OCI-M1 (cell line): ENCODE measurements around the gene PGF.
A peak's percentile ranks its signal among the peaks of the same experiment; 100 is the strongest.
"Not testable (repeated sequence)": the region's sequence is repeated elsewhere in the genome, so short reads cannot be mapped to it uniquely, and the experiment has no call there.

Experiments used
- DNase-seq: peaks from one replicate; lab custom pipeline; 2025; lab: John Stamatoyannopoulos, UW

The PGF gene

DNA sequence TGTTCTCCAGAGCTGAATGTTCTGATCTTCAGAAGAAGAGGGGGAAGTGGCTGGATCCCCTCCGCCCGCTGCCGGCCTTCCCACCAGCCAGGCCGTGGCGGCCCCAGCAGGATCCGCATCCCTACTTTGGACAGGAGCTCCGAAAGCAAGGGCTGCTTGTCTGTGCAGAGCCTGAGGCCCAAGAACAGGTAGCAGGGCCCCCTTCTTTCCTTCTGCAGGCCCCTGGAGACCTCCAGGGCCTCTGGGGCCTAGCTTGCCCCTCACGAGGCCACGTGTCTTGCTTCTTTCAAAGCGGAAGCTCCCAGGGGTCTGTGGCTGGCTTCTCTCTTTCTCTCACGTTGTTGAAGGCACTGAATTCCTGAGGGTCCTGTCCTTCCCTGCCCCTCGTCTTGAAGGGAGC is 13.2 kb downstream of the PGF start:
- no peak for DNase-seq

DNA sequence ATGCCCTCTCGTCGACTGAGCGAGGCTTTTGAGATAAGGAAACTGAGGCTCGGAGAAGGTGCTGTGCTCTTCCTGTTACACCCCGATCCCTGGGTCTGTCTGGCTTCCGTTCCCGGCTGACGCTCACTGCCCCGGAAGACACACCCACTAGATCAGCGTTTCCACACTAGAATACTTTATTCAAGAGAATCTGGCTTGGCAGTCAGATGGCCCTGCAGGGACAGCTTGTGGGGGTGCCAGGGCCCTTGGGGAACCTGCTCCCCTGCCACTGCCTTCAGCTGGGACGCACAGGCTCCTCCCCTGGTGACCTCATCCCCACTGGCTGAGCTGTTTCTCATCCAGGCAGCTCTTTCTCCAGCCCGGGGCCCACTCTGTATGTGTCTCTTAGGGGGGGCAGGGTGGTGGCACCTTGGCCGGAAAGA is 13.7 kb downstream of the PGF start:
- no peak for DNase-seq

DNA sequence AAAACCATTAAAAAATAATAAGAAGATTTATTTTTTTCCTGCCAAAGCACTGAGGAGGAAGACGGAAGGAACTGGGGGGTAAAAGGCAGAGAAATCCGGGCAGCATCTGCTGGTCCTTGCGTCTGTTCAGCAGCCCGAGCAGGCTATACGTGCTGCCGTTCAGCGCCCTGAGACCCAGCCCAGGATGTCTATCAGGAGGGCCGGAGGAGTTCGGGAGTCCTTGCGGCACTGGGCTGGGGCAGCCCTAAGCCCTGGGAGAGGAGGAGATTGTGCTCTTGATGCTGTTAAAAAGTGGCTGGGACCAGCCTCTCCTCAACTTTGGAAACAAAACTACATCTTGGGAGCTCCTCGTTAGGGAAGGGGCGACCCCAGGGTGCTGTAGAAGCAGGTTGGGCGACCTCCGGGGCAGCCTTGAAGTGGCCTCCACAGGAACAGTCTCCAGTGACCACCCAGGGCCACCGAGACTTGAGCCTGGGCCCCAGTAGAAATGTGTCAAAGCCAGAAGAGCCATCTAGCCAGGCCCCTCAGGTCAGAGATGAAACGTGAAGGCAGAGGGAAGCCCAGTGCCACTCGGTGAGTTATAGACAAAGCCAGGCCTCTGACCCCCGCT is 14.3 kb downstream of the PGF start:
- no peak for DNase-seq

DNA sequence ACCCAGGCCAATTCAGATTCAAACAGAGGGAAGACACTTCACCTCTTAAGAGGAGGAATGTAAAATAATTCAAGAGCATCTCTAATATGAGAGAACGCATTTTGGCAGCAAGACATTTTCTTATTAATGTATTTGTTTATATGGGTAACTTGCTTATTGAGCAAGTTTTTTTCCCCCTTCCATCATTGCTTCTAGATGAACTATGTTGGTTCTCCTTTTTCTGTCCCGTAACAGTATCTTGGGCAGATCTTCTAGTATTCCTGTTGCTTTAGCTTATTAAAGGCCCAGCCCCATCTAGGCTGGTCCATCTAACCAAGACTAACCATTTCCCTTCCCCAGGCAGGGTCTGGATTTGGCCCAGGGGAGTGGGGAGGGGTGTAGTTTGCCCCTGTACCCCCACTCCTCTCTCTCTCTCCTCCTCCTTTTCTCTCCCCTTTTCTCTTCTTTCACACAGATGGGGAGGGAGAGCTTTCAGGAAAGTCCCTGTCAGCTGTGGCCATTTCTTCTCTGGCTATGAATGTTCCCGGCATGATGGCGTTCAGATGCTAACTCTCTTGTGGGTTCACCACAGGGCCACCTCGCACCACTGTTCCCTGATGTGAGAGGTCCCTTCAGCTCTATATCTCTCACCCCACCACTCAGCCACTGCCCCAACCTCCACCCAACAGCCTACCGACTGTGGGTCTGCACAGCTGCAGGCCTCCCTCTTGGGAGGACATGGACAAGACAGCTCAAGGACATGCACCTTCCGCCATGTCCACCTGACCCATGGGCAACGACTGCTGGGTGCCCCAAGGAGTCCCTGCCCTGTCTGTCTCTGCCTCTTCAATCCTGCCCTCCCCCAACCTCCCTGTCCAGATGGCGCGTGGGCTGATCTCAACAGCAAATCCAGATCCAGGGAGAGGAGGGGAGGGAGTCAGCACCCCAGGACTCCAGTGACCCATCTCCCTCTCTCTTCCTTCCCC is 16.6 kb downstream of the PGF start:
- DNase-seq: no peak

DNA sequence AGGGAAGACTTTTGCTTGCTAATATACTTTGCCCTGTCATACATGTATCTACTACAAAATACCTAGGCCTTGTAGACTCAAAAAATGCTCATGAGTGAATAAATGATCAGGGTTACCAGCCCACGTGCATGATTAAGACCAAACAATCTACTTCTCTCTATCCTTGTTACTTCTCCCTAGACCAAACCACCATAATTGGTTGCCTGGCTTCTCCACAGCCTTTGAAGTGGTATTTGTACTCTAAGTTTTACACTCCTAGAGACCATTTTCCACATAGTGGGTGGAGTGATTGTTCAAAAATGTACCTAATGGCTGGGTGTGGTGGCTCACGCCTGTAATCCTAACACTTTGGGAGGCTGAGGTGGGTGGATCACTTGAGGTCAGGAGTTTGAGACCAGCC is 18.2 kb downstream of the PGF start:
- no peak for DNase-seq

DNA sequence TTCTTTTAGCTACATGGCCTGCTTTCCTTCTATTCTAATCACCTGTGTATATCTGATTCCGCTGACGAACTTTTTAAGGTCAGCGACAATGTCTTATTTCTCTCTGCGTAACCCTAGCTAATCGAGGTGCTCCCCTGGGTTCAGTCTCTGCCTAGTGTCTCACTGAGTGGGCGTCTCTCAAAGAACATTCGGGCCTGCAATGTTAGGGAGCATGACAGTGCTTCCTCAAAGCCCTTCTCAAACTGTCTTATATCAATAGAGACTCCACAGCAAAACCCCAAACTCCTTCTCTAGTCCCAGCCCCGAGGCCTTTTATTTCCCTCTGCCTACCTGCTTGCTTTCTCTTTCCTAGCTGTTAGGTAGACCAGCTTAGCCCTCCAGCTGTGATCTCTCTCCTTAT is 18.7 kb downstream of the PGF start:
- DNase-seq: no peak

DNA sequence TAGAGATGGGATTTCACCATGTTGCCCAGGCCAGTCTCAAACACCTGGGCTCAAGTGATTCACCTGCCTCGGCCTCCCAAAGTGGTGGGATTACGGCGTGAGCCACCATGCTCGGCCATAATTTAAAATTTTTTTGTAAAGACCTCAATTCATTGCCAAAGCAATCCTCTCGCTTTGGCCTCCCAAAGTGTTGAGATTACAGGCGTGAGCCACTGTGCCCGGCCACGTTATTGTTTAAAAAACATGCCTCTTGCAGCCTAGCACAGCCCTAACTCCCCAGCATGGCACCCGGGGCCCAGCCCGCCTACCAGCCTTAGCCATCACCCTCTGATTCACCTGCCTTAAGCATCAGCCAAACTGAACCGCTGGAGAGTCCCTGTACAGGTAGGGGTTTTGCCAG is 19.2 kb downstream of the PGF start:
- no peak for DNase-seq

DNA sequence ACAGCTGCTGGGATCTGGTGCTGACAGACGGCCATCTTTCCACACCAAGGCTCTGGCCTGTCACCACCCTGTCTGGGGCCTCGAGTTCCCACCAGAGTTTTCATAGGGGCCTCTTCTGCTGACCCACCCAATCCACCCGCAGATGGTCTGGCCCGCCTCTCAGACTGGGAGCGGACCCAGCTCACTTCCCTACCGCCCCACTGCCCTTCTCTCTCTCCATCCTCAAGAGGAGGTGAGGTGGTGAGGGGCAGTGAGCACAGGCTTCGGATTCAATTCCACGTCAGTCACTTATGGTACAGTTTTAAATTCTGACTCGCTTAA is 20.1 kb downstream of the PGF start:
- DNase-seq: no peak

DNA sequence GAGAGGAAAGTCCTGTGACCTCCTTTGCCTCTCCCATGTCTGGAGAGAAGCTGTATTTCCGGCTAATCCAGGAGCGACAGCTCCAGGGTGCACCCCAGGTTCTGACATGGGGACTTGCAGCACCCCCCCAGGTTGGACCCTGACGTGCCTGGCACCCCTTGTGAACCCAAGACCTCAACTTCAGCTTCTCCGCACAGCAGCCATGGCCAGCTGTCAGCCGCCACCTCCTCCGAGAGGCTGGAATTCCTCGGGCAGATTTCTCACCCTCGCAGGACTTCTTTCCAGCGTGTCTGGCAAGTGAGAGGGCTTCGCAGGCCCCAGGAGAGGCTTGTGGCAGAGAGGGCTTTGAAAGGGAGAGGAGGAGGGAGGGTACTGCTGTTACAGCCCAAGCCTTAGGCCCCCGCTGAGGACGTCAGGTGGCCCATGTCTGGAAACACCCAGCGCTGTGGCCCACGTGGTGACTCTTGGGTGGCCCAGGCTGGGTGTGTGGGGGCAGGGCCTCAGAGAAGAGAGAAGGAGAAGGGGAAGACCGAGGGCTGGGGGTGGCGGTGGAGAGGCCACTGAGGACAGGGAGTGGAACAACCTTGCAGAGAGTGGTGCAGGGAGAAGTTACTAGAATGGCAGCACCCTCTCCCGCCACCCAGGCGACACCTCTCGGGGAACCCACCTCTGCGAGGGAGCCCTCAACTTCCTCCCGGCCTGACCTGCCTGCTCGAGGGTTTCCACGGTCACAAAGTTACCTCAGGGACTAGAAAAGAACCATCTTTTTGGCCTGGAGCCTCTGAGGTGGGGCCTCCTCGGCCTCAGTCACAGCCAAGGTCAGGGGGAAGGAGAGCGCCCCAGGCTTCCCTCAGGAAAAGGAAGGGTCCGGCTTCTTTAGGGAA is 20.7 kb downstream of the PGF start:
- DNase-seq: no peak

DNA sequence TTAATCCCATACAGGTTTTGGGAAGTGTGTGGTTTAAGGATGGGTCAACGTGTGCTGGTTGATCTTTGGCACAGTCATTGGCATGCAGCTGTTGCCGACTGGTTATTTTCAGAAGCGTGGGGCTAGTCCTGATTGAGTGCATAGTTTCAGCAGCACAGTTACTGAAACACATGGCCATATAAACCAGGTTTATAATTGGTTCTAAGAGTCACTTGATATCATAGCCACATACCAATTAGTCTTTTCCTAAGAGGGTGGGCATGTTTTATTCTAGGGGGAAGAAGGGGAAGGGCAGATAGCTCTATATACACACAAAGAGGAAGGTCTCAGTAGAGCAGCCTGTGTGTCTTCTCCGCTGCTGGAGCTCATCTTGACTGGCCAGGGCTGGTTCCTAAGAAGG is 21.4 kb downstream of the PGF start:
- DNase-seq: no peak

DNA sequence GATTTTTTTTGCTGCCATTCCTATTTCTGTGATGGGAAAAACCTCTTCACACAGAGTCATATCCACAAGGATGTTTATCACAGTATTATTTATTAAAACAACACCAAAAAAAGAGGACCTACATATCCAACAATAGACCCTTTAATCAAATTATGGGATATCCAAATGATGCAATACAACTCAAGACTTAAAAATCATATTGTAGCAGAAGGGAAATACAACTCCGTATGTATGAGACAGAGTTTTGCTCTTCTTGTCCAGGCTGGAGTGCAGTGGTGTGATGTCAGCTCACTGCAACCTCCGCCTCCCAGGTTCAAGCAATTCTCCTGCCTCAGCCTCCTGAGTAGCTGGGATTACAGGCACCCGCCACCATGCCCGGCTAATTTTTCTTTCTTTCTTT is 22.5 kb downstream of the PGF start:
- DNase-seq: not testable (repeated sequence)

DNA sequence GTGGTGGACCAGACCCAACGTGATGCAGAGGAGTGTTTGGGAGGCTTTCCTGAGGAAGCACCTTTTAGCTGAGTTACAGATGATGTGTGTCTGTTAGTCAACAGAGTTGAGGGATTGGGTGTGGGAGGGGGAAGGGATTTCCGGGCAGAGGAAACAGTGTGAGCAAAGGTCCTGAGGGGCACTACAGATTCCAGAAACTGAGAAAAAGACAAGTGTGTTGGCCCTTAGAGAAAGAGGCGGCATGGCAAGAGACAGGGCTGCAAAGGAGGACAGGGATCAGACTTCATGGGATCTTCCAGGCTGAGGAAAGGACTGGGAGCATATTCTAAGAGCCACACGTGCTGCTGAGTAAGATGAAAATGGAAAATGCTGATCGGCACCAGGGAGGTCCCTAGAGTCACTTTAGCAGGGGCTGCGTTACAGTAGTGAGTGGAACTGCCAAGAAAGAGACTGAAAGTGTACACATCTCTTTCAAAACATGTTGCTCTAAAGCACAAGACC is 22.9 kb downstream of the PGF start:
- DNase-seq: no peak

DNA sequence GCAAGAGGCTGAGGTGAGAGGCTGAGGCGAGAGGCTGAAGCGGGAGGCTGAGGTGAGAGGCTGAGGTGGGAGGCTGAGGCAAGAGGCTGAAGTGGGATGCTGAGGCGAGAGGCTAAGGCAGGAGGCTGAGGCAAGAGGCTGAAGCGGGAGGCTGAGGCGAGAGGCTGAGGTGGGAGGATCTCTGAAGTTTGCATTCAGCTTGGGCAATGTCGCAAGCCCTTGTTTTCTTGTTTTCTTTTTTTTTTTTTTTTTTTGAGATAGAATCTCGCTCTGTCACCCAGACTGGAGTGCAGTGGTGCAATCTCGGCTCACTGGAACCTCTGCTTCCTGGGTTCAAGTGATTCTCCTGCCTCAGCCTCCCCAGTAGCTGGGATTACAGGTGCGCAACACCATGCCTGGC is 23.7 kb downstream of the PGF start:
- DNase-seq: not testable (repeated sequence)

DNA sequence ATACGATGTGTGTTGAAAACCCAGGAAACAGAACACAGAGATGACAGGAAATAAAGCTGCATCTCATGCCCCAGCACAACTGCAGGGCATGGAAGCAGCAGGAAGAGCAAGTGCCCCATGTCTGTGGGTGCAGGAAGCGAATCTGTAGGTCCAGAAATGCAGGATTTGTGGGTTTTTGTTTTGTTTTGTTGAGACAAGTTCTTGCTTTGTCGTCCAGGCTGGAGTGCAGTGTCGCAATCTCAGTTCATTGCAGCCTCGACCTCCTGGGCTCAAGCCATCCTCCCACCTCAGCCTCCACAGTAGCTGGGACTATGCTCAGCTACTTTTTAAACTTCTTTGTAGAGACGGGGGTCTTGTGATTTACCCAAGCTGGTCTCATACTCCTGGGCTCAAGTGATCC is 26.2 kb downstream of the PGF start:
- no peak for DNase-seq

DNA sequence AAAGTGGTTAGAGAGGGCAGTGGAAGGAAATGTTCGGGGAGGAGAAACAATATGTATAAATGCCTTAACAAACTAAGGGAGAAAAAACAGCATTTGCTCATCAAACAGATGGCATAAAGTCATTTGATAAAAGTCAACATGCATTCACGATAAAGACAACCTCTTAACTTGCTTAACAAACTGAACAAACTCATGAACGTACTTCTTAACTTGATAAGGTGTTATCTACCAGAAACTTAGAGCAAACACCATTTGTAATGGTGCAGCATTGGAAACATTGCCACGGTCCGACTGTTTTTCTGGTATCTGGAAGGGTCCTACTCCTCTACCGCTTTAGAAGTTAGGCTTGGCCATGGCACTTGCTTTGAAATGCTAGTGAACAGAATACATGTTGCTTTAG is 28.2 kb downstream of the PGF start:
- DNase-seq: peak; percentile 57

DNA sequence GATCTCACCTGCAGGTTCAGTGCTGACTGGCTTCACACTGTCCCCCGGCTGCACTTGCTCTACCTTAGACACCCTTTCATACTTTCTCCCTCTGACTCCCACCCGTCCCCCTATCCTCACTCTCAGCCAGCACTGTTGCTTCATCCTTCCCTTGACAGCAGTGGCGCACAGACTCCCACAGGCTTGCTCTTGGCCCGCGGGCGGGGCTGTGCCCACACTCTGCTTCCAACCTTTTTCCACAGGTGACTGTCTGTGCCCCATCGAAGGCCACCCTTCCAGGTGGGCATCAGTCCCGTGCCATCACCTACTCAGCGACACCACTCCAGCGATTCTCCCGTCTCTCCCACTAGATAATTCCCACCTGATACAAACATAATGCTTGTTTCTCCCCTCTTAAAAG is 31.3 kb downstream of the PGF start:
- DNase-seq: no peak

DNA sequence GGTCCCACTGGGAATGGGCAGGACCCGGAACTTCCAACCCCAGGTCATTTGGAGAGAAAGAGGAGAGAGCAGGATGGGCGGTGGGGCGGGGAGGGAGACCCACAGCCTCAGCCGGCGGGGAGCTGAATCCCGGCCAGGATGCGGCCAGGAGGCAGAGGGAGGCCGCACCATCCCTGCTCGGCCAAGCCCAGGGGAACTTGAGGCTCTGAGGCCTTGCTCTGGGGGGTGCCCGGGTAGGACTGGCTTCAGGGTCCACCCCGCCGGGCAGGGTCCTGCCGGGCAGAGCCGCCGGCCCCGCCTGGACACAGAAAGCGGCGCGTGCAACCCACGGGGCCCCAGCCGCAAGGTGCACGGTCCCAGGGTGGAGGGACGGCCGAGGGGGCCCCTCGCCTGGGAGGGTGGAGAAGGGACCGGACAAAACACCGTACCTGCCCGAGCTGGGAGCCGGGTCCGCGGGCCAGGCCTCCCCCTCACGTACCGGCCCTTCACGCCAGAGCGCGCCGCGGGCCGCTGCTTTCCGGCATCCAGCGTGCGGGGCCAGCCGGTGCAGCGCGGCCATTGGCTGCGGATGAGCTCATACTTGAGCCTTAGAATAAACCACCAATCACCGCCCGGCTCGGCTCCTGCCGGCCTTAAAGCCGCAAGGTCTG is 32.5 kb downstream of the PGF start, which contains the start of gene RPS6KL1:
TSS of gene RPS6KL1 (minus strand) at position 509 of the 650 bp plus-strand sequence. CDS start 1,719 bp downstream, outside the sequence.
- peak; percentile 77 for DNase-seq

DNA sequence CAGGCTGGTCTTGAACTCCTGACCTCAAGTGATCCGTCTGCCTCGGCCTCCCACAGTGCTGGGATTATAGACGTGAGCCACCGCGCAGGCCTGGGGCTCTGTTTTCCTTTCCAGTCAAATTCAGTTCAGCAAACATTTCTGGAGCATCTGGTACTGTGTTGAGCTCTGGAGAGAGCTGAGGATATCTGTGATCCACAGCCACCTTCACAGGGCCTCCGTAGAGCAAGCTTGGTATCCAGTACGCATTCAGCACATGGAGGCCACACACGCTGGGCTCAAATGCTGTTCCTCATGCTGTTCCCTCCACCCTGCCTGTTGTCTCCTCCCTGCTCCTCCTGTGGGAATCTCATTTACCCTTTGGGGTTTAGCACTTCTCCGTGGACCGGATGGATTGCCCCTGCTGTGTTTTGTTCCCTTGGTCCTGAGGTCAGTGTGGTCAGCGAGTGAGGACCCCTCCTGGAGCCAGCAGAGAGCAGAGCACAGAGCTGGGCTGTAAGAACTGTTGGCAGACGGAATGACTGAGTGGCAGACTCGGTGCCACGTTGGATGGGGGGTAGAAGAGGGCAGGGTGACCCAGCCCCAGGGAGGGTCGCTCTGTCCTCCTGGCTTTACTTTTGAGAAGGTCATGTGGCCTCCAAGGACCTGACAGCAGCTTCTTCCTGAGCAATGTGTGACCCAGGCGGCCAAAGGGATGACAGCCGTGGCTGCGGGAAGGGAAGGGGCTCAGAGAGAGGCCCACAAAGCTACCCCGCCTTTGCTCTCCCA is 33.2 kb downstream of the PGF start:
- DNase-seq: no peak

DNA sequence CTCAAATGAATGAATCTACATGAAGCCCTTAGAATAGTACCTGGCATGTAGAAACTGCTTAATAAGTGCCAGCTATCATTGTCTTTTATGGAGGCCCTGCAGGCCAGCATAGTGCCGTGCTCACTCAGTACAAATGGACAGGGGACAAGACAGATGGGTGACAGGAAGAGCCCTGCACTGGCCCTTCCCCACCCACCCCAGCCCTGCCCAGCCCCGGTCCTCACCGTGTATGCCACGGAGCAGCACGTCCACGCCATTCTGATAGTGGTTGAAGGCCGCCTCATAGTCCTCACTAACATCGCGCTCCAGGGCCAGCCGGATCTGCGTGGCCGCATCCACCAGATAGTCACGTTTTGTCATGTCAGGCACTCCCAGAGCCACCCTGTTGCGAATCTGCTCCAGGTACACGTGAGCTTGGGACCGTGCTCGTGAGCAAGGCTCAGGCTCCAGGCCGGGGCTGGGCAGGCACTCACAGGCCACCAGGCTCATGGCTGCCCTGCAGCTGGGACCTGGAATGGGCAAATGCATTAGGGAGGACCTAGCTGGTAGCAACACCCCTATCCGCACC is 34.3 kb downstream of the PGF start:
- no peak for DNase-seq

DNA sequence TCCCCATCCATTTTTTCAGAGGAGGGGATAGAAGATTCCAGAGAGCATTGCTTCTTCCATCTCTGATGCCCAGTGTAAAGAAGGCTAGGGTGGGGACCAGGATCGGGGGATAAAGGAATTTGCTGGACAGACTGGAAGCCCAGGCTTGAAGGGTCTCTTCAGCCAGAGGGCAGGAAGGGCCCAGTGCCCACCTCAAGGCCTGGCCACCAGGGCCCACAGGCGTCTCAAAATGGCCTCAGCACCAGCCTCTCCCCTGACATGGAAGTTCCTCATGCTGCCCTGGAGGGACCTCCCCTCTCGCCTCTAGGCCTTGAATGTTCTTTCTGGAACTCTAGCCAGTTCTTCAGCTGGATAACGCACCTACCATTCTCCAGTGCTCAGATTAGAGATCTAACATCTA is 35.1 kb downstream of the PGF start:
- no peak for DNase-seq
